CD14-positive monocyte (primary cell): ENCODE data around the gene TYK2. TPM values are rescaled to one million over a fixed set of nuclear protein-coding genes. Genes with fewer than 3 reads are reported as not detected.

Source experiments
- DNase-seq, 3 donors: peaks; one replicate each; pipeline ENCODE4 v3.0.0-alpha.2; 2011 to 2022
- H2AFZ ChIP-seq: 2 replicates; pipeline ENCODE4 v1.6.0; 2012; ENCODE audit warnings: mild to moderate bottlenecking, low read depth, low read length, inconsistent platforms; ENCODE audit not compliant: insufficient read depth, poor library complexity, severe bottlenecking
- H3K27ac ChIP-seq, 2 donors: 1 replicate in 1 of 2; 2 replicates in 1 of 2; pipeline ENCODE4 v1.5.1; 2012 to 2013; ENCODE audit warnings: low read length in 2 of 2, control low read depth in 1 of 2, inconsistent platforms in 1 of 2, low read depth in 1 of 2, mild to moderate bottlenecking in 1 of 2
- H3K27me3 ChIP-seq, 2 donors: one replicate each; pipeline versions ENCODE4 v1.6.0 to v1.6.1; 2011 to 2013; ENCODE audit warnings: low read length in 2 of 2; ENCODE audit not compliant: control insufficient read depth in 2 of 2, insufficient read depth in 2 of 2
- H3K36me3 ChIP-seq, 2 donors: replicated peaks in 1 of 2; 1 replicate in 1 of 2; 2 replicates in 1 of 2; pipeline versions ENCODE4 v1.5.1 to v1.6.1; 2012 to 2013; ENCODE audit warnings: low read length in 2 of 2, control low read depth in 1 of 2, inconsistent platforms in 1 of 2, mild to moderate bottlenecking in 1 of 2; ENCODE audit not compliant: insufficient read depth in 2 of 2, control insufficient read depth in 1 of 2
- H3K4me1 ChIP-seq, 2 donors: 1 replicate in 1 of 2; 2 replicates in 1 of 2; pipeline versions ENCODE4 v1.5.1 to v1.6.1; 2012 to 2013; ENCODE audit warnings: low read length in 2 of 2, control low read depth in 1 of 2, inconsistent platforms in 1 of 2, mild to moderate bottlenecking in 1 of 2, moderate library complexity in 1 of 2; ENCODE audit not compliant: insufficient read depth in 2 of 2, control insufficient read depth in 1 of 2
- H3K4me2 ChIP-seq: replicated peaks from 2 replicates; pipeline ENCODE3; 2012; ENCODE audit warnings: low read length, moderate library complexity, mild to moderate bottlenecking; ENCODE audit not compliant: poor library complexity, severe bottlenecking; ENCODE audit errors: extremely low read depth
- H3K4me3 ChIP-seq, 3 experiments: fragments of 200-600 bp in 1 of 3; sonication (generic) in 1 of 3; replicated peaks in 1 of 3; 1 replicate in 2 of 3; 2 replicates in 1 of 3; pipeline ENCODE4 v1.5.1; 2011 to 2013; ENCODE audit warnings: low read length in 3 of 3, mild to moderate bottlenecking in 3 of 3, control low read depth in 2 of 3, low read depth in 2 of 3, inconsistent platforms in 1 of 3, moderate library complexity in 1 of 3
- H3K79me2 ChIP-seq: 2 replicates; pipeline ENCODE4 v1.6.0; 2012; ENCODE audit warnings: mild to moderate bottlenecking, control low read depth, inconsistent platforms, low read length, moderate library complexity; ENCODE audit not compliant: insufficient read depth
- H3K9ac ChIP-seq: 2 replicates; pipeline ENCODE4 v1.6.0; 2017; ENCODE audit warnings: low read length, mild to moderate bottlenecking; ENCODE audit not compliant: insufficient read depth, poor library complexity, severe bottlenecking
- H3K9me3 ChIP-seq, 2 donors: replicated peaks in 1 of 2; 1 replicate in 1 of 2; 2 replicates in 1 of 2; pipeline versions ENCODE4 v1.5.1 to v1.6.1; 2012 to 2013; ENCODE audit warnings: low read length in 2 of 2, control low read depth in 1 of 2; ENCODE audit not compliant: control insufficient read depth in 1 of 2, insufficient read depth in 1 of 2
- H4K20me1 ChIP-seq: 2 replicates; pipeline ENCODE4 v1.6.0; 2012; ENCODE audit warnings: mild to moderate bottlenecking, low read length, control low read depth, moderate library complexity; ENCODE audit not compliant: insufficient read depth
- H3K27ac Mint-ChIP-seq, 7 donors: one replicate each; pipeline ENCODE4 v1.8.0; 2020; ENCODE audit warnings: mild to moderate bottlenecking in 7 of 7, mixed read lengths in 7 of 7, moderate library complexity in 6 of 7, inconsistent platforms in 2 of 7
- H3K27me3 Mint-ChIP-seq, 3 donors: one replicate each; pipeline ENCODE4 v1.8.0; 2021 to 2022; ENCODE audit warnings: low read depth in 3 of 3, mild to moderate bottlenecking in 3 of 3, mixed read lengths in 3 of 3, moderate library complexity in 3 of 3, inconsistent platforms in 1 of 3
- H3K36me3 Mint-ChIP-seq, 2 donors: one replicate each; pipeline ENCODE4 v1.8.0; 2020; ENCODE audit warnings: mixed read lengths in 2 of 2, inconsistent platforms in 1 of 2, mild to moderate bottlenecking in 1 of 2
- H3K4me1 Mint-ChIP-seq: one replicate; pipeline ENCODE4 v1.8.0; 2020; ENCODE audit warnings: mild to moderate bottlenecking, mixed read lengths
- H3K4me3 Mint-ChIP-seq, 2 donors: one replicate each; pipeline ENCODE4 v1.8.0; 2020; ENCODE audit warnings: mild to moderate bottlenecking in 2 of 2, mixed read lengths in 2 of 2, moderate library complexity in 1 of 2
- H3K9me3 Mint-ChIP-seq, 7 donors: one replicate each; pipeline ENCODE4 v1.8.0; 2020 to 2022; ENCODE audit warnings: mixed read lengths in 7 of 7, mild to moderate bottlenecking in 6 of 7, moderate library complexity in 6 of 7, inconsistent platforms in 2 of 7
- CTCF ChIP-seq: fragments of 200-600 bp; IDR thresholded peaks from one replicate; pipeline ENCODE4 v1.8.0; 2022; ENCODE audit warnings: antibody characterized with exemption, mild to moderate bottlenecking
- WGBS: methylation state at CpG from one replicate; pipeline ENCODE4 v1.1.5; 2013; ENCODE audit warnings: missing lambda C conversion rate; ENCODE audit not compliant: insufficient coverage; 5-methylcytosine and 5-hydroxymethylcytosine counted together
- intact Hi-C, 2 donors: fragments of 100-400 bp; cut with micrococcal nuclease; formaldehyde crosslinking; loops; one replicate each; pipeline versions ENCODE4 v1.15.0 to v1.15.1; 2023
- polyA plus RNA-seq, 3 donors: library from polyadenylated mRNA; depleted of rRNA in 1 of 3; unstranded in 2 of 3; stranded (reverse) in 1 of 3; fragments of 300-500 nt in 2 of 3; fragments of >200 nt in 1 of 3; fragmentation: Illumina TruSeq in 2 of 3; gene quantifications; 1 replicate in 2 of 3; 2 replicates in 1 of 3; pipeline ENCODE4 v1.2.3, GENCODE V29; 2012 to 2021

Gene TYK2
- polyA plus RNA-seq, 3 donors = 82.9 to 441 (median 113) TPM

GRCh38 chr19:10417541-10418234 is 37.3 kb upstream of the TYK2 start:
- Mint-ChIP-seq H3K27me3 (peaks cover 58 to 70% (median 64%) of the 10 kb centered on the region in 3 donors), H3K36me3 (peaks cover 21 to 29% of the 10 kb centered on the region in 2 donors), H3K9me3 (peaks cover 0 to 40% (median 32%) of the 10 kb centered on the region in 7 donors), H3K4me3 (peak overlapping the region in 1 of 2 donors; percentile 87), H3K4me1 (peaks cover 58% of the 10 kb centered on the region), H3K27ac (peak overlapping the region in 5 of 7 donors; percentile 26 to 94 (median 73))
- peaks cover 8 to 12% of the 10 kb centered on the region in 2 donors for H3K9me3 ChIP-seq
- no peaks in the 10 kb centered on the region for H4K20me1 ChIP-seq
- peaks cover 55 to 71% of the 10 kb centered on the region in 2 donors for H3K4me1 ChIP-seq
- no peaks in the 10 kb centered on the region for H3K79me2 ChIP-seq
- WGBS = 17% methylated on average over 19 of the region's 30 CpGs
- peak in 1 of 3 donors; percentile 24 for DNase-seq
- H3K9ac ChIP-seq = no peak overlapping the region
- intact Hi-C loops = loop anchor here (2.0 kb wide), 2 partner anchors 13 to 17 kb away; no protein-coding TSS in a partner anchor
- peak overlapping the region in 1 of 2 donors; percentile 23 for H3K27ac ChIP-seq
- no peaks in the 10 kb centered on the region for H3K36me3 ChIP-seq
- H3K27me3 ChIP-seq = peaks cover 41 to 65% of the 10 kb centered on the region in 2 donors
- H2AFZ ChIP-seq = no peak overlapping the region
- TF ChIP-seq CTCF = no peak
- no peak overlapping the region for H3K4me3 ChIP-seq
- no peak overlapping the region for H3K4me2 ChIP-seq

DNA sequence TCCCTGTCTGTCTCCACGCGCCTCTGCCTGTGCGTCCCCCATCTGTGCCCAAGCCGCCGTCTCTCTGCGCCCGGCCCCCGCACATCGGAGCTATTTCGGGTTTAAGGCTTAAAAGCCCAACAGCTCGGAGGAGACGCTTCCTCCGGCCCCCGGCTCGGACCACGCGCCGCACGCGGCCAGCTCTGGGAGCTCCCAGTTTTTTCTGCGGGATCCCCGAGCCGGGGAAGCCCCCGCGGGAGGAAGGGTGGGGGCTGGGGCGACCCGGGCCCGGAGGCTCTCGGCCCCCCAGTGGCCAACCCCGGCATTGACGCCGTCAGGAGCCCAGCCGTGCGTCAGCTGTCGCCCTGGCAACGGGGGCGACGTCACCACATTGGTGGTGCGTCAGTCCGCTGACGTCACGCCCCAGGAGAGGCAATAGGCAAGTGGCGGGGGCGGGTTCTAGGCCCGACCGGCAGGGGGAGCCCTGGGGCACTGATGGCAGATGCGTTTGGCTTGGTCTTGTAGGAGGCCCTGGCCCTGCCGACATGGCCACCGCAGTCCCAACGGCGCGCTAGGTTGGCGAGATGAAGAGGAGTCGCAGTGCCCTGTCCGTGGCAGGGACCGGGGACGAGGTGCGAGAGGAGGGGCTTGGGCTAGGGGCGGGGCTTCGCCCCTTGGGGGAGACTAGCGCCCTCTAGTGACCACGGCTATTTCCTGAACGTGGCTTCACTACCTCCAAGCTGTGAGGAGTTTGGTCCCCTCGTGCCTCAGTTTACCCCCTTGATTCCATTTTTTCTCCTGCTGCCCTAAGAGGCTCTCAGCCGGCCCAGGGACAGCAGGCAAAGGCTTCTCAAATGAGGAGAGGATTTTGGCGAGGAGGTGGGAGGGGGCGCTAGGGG is 36.2 kb upstream of the TYK2 start:
- 5% methylated on average over 61 of the region's 67 CpGs for WGBS
- intact Hi-C loops = loop anchor here in 1 of 2 donors (2.0 kb wide), 1 partner anchor 14 kb away; no protein-coding TSS in a partner anchor

More for the DNA sequence above, 36.2 kb upstream of the TYK2 start:
- Histone ChIP-seq H3K36me3 (no peaks in the 10 kb centered on the region), H4K20me1 (no peaks in the 10 kb centered on the region), H3K9me3 (peaks cover 8 to 12% of the 10 kb centered on the region in 2 donors), H3K79me2 (no peaks in the 10 kb centered on the region), H3K27ac (peak overlapping the region; percentile 38 to 52), H3K4me3 (peak overlapping the region; percentile 1 to 64 (median 34)), H3K9ac (peak overlapping the region; percentile 49), H3K4me2 (peak overlapping the region; percentile 69), H2AFZ (peak overlapping the region; percentile 31), H3K4me1 (peaks cover 58 to 67% of the 10 kb centered on the region in 2 donors), H3K27me3 (peaks cover 33 to 54% of the 10 kb centered on the region in 2 donors)
- Mint-ChIP-seq H3K9me3 (peaks cover 0 to 35% (median 30%) of the 10 kb centered on the region in 7 donors), H3K36me3 (peaks cover 19 to 24% of the 10 kb centered on the region in 2 donors), H3K27me3 (peaks cover 47 to 59% (median 53%) of the 10 kb centered on the region in 3 donors), H3K4me1 (peaks cover 57% of the 10 kb centered on the region), H3K4me3 (peak overlapping the region; percentile 67 to 87), H3K27ac (peak overlapping the region; percentile 84 to 96 (median 93))
- TF ChIP-seq CTCF = peak; percentile 100
- peak; percentile 94 to 97 (median 95) for DNase-seq
